ENCODE measurements around the gene HUS1.

Gene HUS1

DNA sequence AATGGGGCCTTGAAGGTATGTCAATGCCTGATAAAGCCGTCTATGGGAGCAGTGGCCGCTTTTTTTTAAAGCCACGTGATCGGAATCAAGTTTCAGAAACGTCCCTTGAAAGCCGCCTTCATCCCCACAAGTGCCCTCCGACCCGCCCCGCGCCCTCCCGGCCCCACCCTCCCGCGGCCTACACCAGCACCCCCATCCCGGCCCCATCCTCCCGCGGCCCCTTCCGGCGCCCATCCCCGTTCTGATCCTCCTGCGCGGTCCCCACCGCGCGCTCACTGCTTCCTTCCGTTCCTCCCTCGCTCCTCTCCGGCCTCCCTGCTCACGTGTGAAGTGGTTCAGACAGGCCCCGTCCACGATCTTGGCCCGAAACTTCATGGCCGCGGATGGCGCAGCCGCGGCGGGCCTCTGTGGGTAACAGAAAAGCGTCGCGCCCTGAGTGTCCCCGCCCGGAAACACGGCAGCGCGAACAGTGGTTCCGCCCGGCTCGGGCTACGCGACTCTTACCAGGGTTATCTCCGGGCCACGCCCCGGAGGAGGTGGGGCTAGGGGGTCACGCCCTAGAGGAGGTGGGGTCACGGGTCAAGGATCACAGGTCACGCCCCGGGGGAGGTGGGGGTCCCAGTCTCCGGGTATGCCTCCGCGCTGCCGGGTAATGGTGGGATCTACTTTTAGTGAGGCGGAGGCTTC is at the start of gene HUS1:
HUS1 (minus strand) TSS at position 471 of the 687 bp plus-strand sequence; CDS start at position 375, 96 bp downstream.
- peak within 1 kb of the TSS; percentile 70 for H3K27ac ChIP-seq
- peak; percentile 97 for TF ChIP-seq ZFX (IDR thresholded peaks at IDR 0.05)
- no peak for TF ChIP-seq CTCF (conservative IDR thresholded peaks at IDR 0.05)

DNA sequence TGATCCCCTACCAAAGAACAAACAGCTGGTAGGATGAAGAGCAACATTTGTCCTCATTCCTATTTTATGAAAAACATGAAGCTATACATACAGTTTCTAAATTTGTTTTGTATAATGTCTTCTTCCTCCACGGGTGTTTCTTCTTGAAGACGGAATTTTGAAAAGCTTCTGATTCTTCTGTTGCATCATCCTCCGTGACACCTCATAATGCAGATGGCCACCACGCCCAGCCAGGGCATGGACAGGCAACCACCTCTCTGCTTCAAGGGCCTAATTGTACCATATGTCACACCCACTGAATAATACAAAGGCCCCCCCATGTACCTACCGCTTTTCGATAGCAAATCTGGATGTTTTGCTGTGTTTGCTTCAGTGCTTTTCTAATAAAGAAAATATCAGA is 49.5 kb upstream of the HUS1 start, which contains the start of gene SUN3:
SUN3 (minus strand) TSS at position 170 of the 400 bp plus-strand sequence; CDS start at position 1, 169 bp downstream.
- no peak for TF ChIP-seq ZFX (IDR thresholded peaks at IDR 0.05)
- no peak for TF ChIP-seq CTCF (conservative IDR thresholded peaks at IDR 0.05)
- no peak within 1 kb of the TSS for H3K27ac ChIP-seq

DNA sequence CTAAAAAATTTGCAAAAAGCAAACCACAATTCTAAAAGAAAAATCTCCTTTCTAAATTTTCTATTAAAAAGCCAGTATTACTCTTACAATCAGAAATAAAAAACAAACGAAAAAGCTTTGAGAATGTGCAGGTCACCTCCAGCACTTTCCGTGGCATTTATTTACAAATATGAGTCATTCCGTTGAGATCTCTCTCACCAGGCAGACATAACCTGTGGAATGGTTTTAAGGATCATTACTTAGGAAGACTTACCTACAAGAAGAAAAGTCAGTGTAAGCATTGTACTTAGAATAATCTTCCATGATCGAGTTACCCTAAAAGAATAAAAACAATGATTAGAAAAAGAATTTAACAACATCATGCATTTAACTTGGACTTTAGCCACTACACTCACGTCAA is 46.2 kb upstream of the HUS1 start:
- TF ChIP-seq CTCF (conservative IDR thresholded peaks at IDR 0.05) = no peak
- no peak for TF ChIP-seq ZFX (IDR thresholded peaks at IDR 0.05)
- no peak overlapping the region for H3K27ac ChIP-seq

- no peak overlapping the region for H3K27ac ChIP-seq
- TF ChIP-seq CTCF (conservative IDR thresholded peaks at IDR 0.05) (no peak), ZFX (IDR thresholded peaks at IDR 0.05) (no peak)
Measured at GRCh38 chr7:48017674-48018073, 38.3 kb upstream of the HUS1 start.

GRCh38 chr7:48016641-48017040 is 37.2 kb upstream of the HUS1 start:
- H3K27ac ChIP-seq = no peak overlapping the region
- TF ChIP-seq CTCF (conservative IDR thresholded peaks at IDR 0.05) (no peak), ZFX (IDR thresholded peaks at IDR 0.05) (no peak)

- no peak for TF ChIP-seq CTCF (conservative IDR thresholded peaks at IDR 0.05)
- no peak overlapping the region for H3K27ac ChIP-seq
Measured at GRCh38 chr7:48011951-48012350, 32.5 kb upstream of the HUS1 start.

DNA sequence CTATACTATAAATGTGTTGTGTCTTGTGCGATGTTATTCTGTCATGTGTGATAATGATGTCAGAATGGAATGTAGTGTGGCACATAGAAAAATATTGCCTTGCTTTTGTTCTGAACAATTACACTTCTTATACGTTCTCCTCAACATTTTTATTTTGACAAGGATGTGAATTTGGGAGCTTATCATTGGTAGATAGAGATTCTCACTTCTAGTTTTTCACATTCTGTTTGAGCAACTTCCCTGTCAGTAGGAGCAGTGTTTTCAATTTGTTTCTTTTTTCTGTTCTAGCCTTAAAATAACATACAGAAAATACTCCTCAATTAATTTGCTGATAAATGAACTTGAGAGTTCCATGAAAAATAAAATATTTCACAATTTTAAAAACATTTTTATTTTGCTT is 31.9 kb upstream of the HUS1 start:
- H3K27ac ChIP-seq = no peak overlapping the region
- TF ChIP-seq CTCF (conservative IDR thresholded peaks at IDR 0.05) (no peak), ZFX (IDR thresholded peaks at IDR 0.05) (no peak)
